Measurements from ENCODE around the gene HIVEP1. TPM values are rescaled to one million over a fixed set of nuclear protein-coding genes. Genes with fewer than 3 reads are reported as not detected.

The HIVEP1 gene
- total RNA-seq, 2 donors from 2014 or later, result 12.5 to 15.2 TPM

DNA sequence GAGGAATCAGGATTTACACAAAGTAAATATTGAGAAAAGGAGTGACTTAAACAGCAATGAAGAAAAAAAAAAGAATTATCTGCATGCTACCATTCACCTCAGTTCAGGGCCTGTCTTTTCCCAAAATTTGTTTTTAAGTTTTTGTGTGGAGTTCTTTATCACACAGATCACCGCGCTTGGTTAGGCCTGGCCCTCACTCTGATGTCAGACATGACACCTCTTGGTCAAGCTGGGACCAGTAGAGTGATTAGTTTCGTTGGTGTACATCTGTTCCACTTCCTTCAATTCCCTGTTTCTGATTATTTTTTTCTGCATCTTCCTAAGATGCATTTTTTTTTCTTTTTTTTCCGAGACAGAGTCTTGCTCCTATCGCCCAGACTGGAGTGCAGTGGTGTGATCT, 34.9 kb upstream of the HIVEP1 start:
- Histone ChIP-seq H3K27ac (no peak overlapping the region), H3K36me3 (replicated peaks in 1 of 2; ENCODE audit: insufficient read depth in 1 of 2, low read depth in 2 of 2) (no peaks in the 10 kb centered on the region), H3K4me1 (no peaks in the 10 kb centered on the region), H3K27me3 (no peaks in the 10 kb centered on the region), H3K4me3 (no peak overlapping the region), H3K9me3 (no peaks in the 10 kb centered on the region)
- intact Hi-C loops (cut with DNase I), result no loop called here
- WGBS, 2 donors, result 92 to 93% methylated on average over 5 of the region's 5 CpGs
- TF ChIP-seq, protein P1, sequence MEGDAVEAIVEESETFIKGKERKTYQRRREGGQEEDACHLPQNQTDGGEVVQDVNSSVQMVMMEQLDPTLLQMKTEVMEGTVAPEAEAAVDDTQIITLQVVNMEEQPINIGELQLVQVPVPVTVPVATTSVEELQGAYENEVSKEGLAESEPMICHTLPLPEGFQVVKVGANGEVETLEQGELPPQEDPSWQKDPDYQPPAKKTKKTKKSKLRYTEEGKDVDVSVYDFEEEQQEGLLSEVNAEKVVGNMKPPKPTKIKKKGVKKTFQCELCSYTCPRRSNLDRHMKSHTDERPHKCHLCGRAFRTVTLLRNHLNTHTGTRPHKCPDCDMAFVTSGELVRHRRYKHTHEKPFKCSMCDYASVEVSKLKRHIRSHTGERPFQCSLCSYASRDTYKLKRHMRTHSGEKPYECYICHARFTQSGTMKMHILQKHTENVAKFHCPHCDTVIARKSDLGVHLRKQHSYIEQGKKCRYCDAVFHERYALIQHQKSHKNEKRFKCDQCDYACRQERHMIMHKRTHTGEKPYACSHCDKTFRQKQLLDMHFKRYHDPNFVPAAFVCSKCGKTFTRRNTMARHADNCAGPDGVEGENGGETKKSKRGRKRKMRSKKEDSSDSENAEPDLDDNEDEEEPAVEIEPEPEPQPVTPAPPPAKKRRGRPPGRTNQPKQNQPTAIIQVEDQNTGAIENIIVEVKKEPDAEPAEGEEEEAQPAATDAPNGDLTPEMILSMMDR (IDR thresholded peaks at IDR 0.05), result no peak
- no peak for TF ChIP-seq POLR2A (IDR thresholded peaks at IDR 0.05)
- DNase-seq (no peak), ATAC-seq (no peak)

GRCh38 chr6:11977738-11978137, 34.4 kb upstream of the HIVEP1 start:
- no peaks in the 10 kb centered on the region for H3K9me3 ChIP-seq
- no peak overlapping the region for H3K27ac ChIP-seq
- TF ChIP-seq, protein P1 (IDR thresholded peaks at IDR 0.05), result no peak
- TF ChIP-seq POLR2A (IDR thresholded peaks at IDR 0.05), result no peak

GRCh38 chr6:11978169-11978987, 33.7 kb upstream of the HIVEP1 start:
- ATAC-seq, result no peak
- H3K36me3 ChIP-seq (replicated peaks in 1 of 2; ENCODE audit: insufficient read depth in 1 of 2, low read depth in 2 of 2), result no peaks in the 10 kb centered on the region
- no peaks in the 10 kb centered on the region for H3K9me3 ChIP-seq
- no peaks in the 10 kb centered on the region for H3K27me3 ChIP-seq
- no peak for DNase-seq
- WGBS, 2 donors, result 50 to 60% methylated on average over 1 of the region's 1 CpG
- intact Hi-C loops (cut with DNase I), result no loop called here
- no peak overlapping the region for H3K4me3 ChIP-seq
- TF ChIP-seq, protein P1 (IDR thresholded peaks at IDR 0.05), result no peak
- no peak for TF ChIP-seq POLR2A (IDR thresholded peaks at IDR 0.05)
- H3K4me1 ChIP-seq, result no peaks in the 10 kb centered on the region
- no peak overlapping the region for H3K27ac ChIP-seq

More at GRCh38 chr6:11977738-11978137, 34.4 kb upstream of the HIVEP1 start:
- no peak for DNase-seq
- no peak overlapping the region for H3K4me3 ChIP-seq
- WGBS, 2 donors, result 91 to 96% methylated on average over 3 of the region's 3 CpGs
- no peaks in the 10 kb centered on the region for H3K27me3 ChIP-seq
- H3K36me3 ChIP-seq (replicated peaks in 1 of 2; ENCODE audit: insufficient read depth in 1 of 2, low read depth in 2 of 2), result no peaks in the 10 kb centered on the region
- H3K4me1 ChIP-seq, result no peaks in the 10 kb centered on the region
- no peak for ATAC-seq
- intact Hi-C loops (cut with DNase I), result no loop called here

- no peak for DNase-seq
- no peaks in the 10 kb centered on the region for H3K27me3 ChIP-seq
- ATAC-seq, result no peak
- no peaks in the 10 kb centered on the region for H3K4me1 ChIP-seq
- TF ChIP-seq POLR2A (IDR thresholded peaks at IDR 0.05), result no peak
- TF ChIP-seq, protein P1 (IDR thresholded peaks at IDR 0.05), result no peak
- 91 to 94% methylated on average over 6 of the region's 6 CpGs for WGBS, 2 donors
- H3K4me3 ChIP-seq, result no peak overlapping the region
- H3K36me3 ChIP-seq (replicated peaks in 1 of 2; ENCODE audit: insufficient read depth in 1 of 2, low read depth in 2 of 2), result no peaks in the 10 kb centered on the region
- no peaks in the 10 kb centered on the region for H3K9me3 ChIP-seq
- intact Hi-C loops (cut with DNase I), result no loop called here
- no peak overlapping the region for H3K27ac ChIP-seq
Measured at GRCh38 chr6:11979866-11980265, 32.2 kb upstream of the HIVEP1 start.

DNA sequence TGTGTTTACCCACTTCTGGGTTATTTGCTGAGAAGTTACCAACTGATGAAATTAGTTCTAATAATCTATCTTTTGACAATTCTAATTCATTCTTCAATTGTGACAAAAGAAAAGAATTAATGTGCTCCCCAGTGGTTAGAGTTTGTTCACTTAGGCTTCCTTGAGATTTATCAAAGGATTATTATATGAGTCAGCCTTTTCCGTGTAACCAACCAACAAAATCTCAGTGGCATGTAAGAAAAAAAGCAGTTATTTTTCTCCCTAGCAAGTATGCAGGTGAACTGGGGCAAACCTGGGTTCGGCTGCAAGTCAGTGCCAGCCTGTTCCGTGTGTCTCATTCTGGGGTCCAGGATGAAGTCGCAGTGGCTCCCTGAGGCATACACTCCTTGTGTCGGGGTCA, 28.8 kb upstream of the HIVEP1 start:
- WGBS, 2 donors, result 75 to 92% methylated on average over 5 of the region's 5 CpGs
- ATAC-seq, result no peak
- intact Hi-C loops (cut with DNase I), result no loop called here

More for the DNA sequence above, 28.8 kb upstream of the HIVEP1 start:
- no peak for DNase-seq
- Histone ChIP-seq H3K27ac (no peak overlapping the region), H3K36me3 (replicated peaks in 1 of 2; ENCODE audit: insufficient read depth in 1 of 2, low read depth in 2 of 2) (no peaks in the 10 kb centered on the region), H3K4me1 (no peaks in the 10 kb centered on the region), H3K27me3 (no peaks in the 10 kb centered on the region), H3K9me3 (no peaks in the 10 kb centered on the region), H3K4me3 (no peak overlapping the region)
- TF ChIP-seq, protein P1 (IDR thresholded peaks at IDR 0.05), result no peak
- TF ChIP-seq POLR2A (IDR thresholded peaks at IDR 0.05), result no peak

Measured in body of pancreas (tissue), 4 donors.